SKM-1 (cell line): ENCODE measurements around the gene CLIC4.
"Not testable (repeated sequence)": the region's sequence is repeated elsewhere in the genome, so short reads cannot be mapped to it uniquely, and the experiment has no call there.

Experiments
- DNase-seq: peaks from one replicate; lab custom pipeline; 2025; ENCODE audit not compliant: unreplicated experiment; lab: John Stamatoyannopoulos, UW

Gene CLIC4

GRCh38 chr1:24771574-24771973 lies 26.3 kb downstream of the CLIC4 start:
- DNase-seq = peak; percentile 18

GRCh38 chr1:24773618-24774017 lies 28.4 kb downstream of the CLIC4 start:
- no peak for DNase-seq

DNA sequence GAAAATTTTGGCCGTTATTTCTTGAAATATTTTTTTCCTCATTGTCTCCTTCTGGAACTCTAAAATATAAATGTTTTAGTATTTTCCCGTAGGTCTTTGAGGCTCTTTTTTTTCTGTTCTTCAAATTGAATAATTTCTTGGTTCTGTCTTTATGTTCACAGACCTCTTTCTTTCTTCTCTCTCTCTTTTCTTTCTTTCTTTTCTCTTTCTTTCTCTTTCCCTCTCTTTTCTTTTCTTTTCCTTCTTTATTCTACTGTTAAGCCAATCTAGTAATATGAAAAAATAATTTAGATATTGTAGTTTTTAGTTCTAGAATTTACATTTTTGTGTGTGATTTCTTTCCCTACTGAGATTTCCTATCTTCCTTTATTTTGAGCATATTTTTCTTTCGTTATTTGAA lies 30.1 kb downstream of the CLIC4 start:
- no peak for DNase-seq

GRCh38 chr1:24775916-24776315 lies 30.7 kb downstream of the CLIC4 start:
- no peak for DNase-seq

DNA sequence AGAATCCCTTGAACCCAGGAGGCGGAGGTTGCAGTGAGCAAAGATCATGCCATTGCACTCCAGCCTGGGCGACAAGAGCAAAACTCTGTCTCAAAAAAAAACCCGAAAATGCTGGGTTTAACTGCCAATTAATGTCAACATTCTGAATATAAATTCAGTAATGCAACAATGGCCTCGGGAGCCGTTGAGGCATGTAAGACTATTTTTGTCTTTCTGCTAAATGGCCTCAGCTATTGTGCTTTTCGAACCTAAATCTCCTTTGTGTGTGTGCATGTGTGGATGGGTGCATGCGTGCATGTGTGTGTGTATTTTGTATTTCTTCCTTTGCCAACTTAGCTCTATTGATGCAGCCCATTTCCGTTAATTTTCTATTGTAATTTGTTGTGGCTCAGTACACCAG lies 31.6 kb downstream of the CLIC4 start:
- DNase-seq = no peak

GRCh38 chr1:24778141-24778540 lies 32.9 kb downstream of the CLIC4 start:
- DNase-seq = no peak

- DNase-seq = not testable (repeated sequence)
Observed at GRCh38 chr1:24779199-24779598, 34.0 kb downstream of the CLIC4 start.

GRCh38 chr1:24779689-24780464 lies 34.6 kb downstream of the CLIC4 start:
- no peak for DNase-seq

DNA sequence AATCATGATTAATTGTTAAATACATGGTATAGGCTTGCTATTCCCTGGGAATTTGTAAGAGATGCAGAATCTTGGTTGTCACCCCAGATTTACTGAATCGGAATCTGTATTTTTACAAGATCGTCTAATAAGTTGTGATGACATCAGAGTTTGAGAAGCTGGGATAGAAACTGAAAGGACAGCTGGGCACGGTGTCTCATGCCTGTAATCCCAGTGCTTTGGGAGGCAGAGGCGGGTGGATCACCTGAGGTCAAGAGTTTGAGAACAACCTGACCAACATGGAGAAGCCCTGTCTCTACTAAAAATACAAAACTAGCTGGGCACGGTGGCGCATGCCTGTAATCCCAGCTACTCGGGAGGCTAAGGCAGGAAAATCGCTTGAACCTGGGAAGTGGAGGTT lies 35.4 kb downstream of the CLIC4 start:
- DNase-seq = not testable (repeated sequence)

DNA sequence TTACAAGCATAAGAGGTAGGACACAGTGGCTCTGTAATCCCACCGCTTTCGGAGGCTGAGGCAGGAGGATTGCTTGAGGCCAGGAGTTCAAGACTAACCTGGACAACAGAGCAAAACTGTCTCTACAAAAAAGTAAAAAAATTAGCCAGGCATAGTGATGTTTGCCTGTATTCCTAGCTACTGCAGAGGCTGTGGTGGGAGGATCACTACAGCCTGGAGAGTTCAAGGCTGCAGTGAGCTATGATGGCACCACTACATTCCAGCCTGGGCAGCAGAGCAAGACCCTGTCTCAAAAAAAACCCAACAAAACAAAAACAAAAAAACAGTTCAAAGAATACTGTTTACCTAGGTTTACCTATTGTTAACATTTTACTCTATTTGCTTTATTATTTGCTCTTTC lies 37.4 kb downstream of the CLIC4 start:
- no peak for DNase-seq

GRCh38 chr1:24783713-24784112 lies 38.5 kb downstream of the CLIC4 start:
- DNase-seq = no peak

DNA sequence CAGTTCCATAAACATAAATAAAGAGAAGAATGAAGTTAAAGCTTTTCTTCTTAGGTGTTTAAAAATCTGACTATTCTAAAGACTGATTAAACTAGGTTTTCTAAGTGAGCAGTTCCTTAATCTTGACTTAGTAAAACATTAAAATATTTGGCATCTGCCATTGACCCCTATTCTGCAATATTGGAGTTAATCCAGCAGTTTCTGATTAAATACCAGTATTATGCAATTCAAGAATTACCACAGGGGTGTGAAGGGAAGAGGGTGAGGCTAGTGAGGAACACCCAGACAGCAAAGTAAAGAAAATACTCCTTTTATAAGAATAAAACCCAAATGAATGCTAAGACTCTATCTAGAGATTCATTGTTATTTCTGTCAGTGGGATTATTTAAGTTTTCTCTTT lies 40.9 kb downstream of the CLIC4 start:
- peak; percentile 4 for DNase-seq

- no peak for DNase-seq
Observed at GRCh38 chr1:24790490-24790889, 45.2 kb downstream of the CLIC4 start.

- no peak for DNase-seq
Observed at GRCh38 chr1:24793447-24794129, 48.3 kb downstream of the CLIC4 start.

- DNase-seq = not testable (repeated sequence)
Observed at GRCh38 chr1:24794130-24794502, 48.9 kb downstream of the CLIC4 start.

DNA sequence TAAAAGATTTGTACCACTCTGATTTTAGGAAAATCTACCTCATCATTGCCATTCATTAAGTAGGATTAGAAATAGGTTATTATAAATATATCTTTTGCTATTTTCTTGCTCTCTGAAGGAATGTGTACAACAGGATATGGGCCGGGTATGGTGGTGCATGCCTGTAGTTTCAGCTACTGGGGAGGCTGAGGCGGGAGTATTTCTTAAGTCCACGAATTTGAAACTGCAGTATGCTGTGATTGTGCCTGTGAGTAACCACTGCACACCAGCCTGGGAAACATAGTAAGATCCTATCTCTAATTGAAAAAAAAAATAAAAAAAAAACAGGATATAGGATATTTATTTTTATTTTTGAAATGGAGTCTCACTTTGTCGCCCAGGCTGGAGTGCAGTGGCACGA lies 50.0 kb downstream of the CLIC4 start:
- DNase-seq = no peak

GRCh38 chr1:24796524-24796923 lies 51.3 kb downstream of the CLIC4 start:
- DNase-seq = no peak

GRCh38 chr1:24799242-24799641 lies 54.0 kb downstream of the CLIC4 start:
- DNase-seq = not testable (repeated sequence)

- DNase-seq = no peak
Observed at GRCh38 chr1:24801176-24801575, 55.9 kb downstream of the CLIC4 start.

DNA sequence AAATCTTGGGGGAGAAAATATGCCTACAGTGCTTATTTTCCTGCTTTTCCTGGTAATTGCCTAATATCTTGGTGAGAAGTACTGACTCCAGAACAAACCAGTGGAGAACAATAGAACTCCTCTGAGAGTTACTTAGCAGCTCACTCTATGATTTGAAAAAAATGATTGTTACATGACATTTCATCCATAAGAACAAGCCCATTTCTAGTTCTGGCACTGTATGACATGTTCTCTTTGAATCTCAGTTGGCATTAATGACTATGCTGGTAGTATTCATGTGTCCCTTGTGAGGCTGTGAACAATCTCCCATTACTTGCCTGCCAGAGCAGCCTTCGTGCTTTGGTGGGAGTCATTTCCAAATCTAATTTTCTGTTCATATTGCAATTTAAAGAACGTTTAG lies 58.0 kb downstream of the CLIC4 start:
- DNase-seq = no peak

DNA sequence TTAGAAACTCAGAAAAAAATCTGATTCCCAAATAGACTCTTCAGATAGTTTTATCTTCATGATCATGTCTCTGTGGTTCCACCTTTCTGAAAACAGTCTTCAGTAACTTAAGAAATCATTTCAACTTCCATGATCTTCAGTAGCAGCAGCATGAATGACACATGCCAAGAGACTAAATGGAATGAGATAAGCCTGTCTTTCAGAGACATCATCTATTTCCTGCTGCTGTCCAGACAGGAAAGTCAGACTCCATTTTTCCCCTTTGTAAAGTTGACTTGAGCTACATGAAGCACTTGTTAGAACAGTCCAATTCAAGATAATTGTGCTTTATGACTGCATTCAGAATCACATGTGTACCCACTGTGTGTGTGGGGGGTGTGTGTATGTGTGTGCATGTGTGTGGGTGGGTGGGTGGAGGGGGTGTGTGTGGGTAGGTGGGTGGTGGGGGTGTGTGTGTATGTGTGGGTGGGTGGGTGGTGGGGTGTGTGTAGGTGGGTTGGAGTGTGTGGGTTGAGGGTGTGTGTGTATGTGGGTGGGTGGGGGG lies 58.8 kb downstream of the CLIC4 start:
- DNase-seq = no peak

DNA sequence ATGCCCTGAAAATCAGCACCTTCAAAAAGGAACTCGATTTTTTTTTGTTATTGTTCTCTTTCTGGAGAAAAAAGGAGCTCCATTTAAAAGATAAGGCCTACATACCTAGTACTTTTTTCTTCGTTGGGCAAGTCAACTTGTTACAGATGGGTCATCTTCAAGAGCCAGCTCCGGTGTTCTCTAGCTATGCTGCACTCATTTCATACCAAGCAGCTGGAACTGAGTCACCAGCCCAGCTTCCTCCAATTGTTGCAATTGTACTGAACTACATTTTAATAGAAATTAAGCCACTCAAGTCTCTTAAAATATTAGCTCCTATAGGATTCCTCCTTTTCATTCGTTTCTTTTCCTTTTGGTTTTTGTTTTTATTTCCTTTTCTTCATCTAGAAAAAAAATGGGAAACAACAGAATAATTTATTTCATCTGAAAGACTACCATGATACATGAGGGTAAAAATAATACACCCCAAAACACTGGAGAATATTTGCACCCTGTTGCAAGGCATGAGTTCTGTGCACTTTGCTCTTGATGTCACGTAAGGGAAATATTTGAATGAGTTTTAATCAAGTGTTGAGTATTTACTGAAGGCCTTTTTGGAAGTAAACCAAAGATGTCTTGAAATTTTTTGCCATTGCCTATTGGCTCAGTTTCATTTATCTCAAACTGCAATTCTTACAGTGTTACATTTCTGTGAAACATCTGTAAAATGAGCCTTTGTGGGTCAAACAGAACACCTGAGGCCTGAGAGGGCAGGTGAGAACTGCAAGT lies 60.5 kb downstream of the CLIC4 start:
- no peak for DNase-seq
